Retina (tissue), 1 donor: ENCODE results near the gene RPS26.
A peak's percentile ranks its signal among the peaks of the same experiment; 100 is the strongest.
"Not testable (repeated sequence)": the region's sequence is repeated elsewhere in the genome, so short reads cannot be mapped to it uniquely, and the experiment has no call there.

Experiments used
- DNase-seq: peaks from one replicate; pipeline ENCODE4 v3.0.0-alpha.2; 2016

RPS26 gene

GRCh38 chr12:56021889-56022497 is 19.7 kb upstream of the RPS26 start:
- DNase-seq = no peak

- no peak for DNase-seq
Observed at GRCh38 chr12:56028511-56029165, 13.1 kb upstream of the RPS26 start.

GRCh38 chr12:56029166-56029519 is 12.6 kb upstream of the RPS26 start:
- DNase-seq = no peak

GRCh38 chr12:56029666-56030293 is 11.9 kb upstream of the RPS26 start:
- no peak for DNase-seq

GRCh38 chr12:56031987-56032386 is 9.7 kb upstream of the RPS26 start:
- DNase-seq = no peak

- no peak for DNase-seq
Observed at GRCh38 chr12:56034586-56035332, 7.0 kb upstream of the RPS26 start.

GRCh38 chr12:56037161-56037560 is 4.6 kb upstream of the RPS26 start:
- DNase-seq = no peak

GRCh38 chr12:56038022-56038655 is 3.6 kb upstream of the RPS26 start:
- DNase-seq = no peak

GRCh38 chr12:56040151-56040550 is 1.6 kb upstream of the RPS26 start:
- DNase-seq = no peak

- no peak for DNase-seq
Observed at GRCh38 chr12:56040963-56041551, 661 bp upstream of the RPS26 start.

GRCh38 chr12:56042430-56042813 is 704 bp downstream of the RPS26 start:
- DNase-seq = peak; percentile 25

- DNase-seq = no peak
Observed at GRCh38 chr12:56042843-56043242, 1.1 kb downstream of the RPS26 start.

- no peak for DNase-seq
Observed at GRCh38 chr12:56046027-56046780, 4.5 kb downstream of the RPS26 start.

GRCh38 chr12:56053407-56053893 is 11.7 kb downstream of the RPS26 start:
- DNase-seq = no peak

- DNase-seq = not testable (repeated sequence)
Observed at GRCh38 chr12:56059964-56060363, 18.2 kb downstream of the RPS26 start.

- DNase-seq = no peak
Observed at GRCh38 chr12:56061982-56062381, 20.3 kb downstream of the RPS26 start.

GRCh38 chr12:56062996-56063395 is 21.3 kb downstream of the RPS26 start:
- no peak for DNase-seq

GRCh38 chr12:56071648-56072047 is 29.9 kb downstream of the RPS26 start:
- DNase-seq = no peak

- DNase-seq = no peak
Observed at GRCh38 chr12:56074396-56074795, 32.7 kb downstream of the RPS26 start.

GRCh38 chr12:56077966-56078365 is 36.2 kb downstream of the RPS26 start:
- DNase-seq = not testable (repeated sequence)

GRCh38 chr12:56078427-56078826 is 36.7 kb downstream of the RPS26 start:
- DNase-seq = no peak
